B cell (primary cell): ENCODE results near the gene ACOX2. TPM values are rescaled to one million over a fixed set of nuclear protein-coding genes. Genes with fewer than 3 reads are reported as not detected.

ENCODE experiments used
- ATAC-seq: fragments of 200-7000 bp; cut with Tn5 transposase; one replicate; pipeline ENCODE4 v1.10.0; 2021; ENCODE audit warnings: low read depth, mild to moderate bottlenecking, moderate number of reproducible peaks, moderate library complexity
- CTCF ChIA-PET: fragments of 350-600 bp; sonication (Branson Sonifier 250); formaldehyde crosslinking; loops from one replicate; lab custom pipeline; 2021; ENCODE audit warnings: antibody characterized with exemption, inconsistent platforms; lab: Charles Lee
- POLR2A ChIA-PET: fragments of 350-600 bp; sonication (Branson Sonifier 250); formaldehyde crosslinking; loops from one replicate; lab custom pipeline; 2021; ENCODE audit warnings: antibody characterized with exemption; lab: Charles Lee
- DNase-seq: peaks from one replicate; pipeline ENCODE4 v3.0.0; 2013
- H2AFZ ChIP-seq: 2 replicates; pipeline ENCODE4 v1.6.1; 2012; ENCODE audit warnings: mild to moderate bottlenecking, low read depth, low read length; ENCODE audit not compliant: insufficient read depth, poor library complexity, severe bottlenecking
- H3K27ac ChIP-seq, 2 donors: 1 replicate in 1 of 2; 2 replicates in 1 of 2; pipeline ENCODE4 v1.5.1; 2012 to 2013; ENCODE audit warnings: low read length in 2 of 2, mild to moderate bottlenecking in 2 of 2, moderate library complexity in 1 of 2
- H3K27me3 ChIP-seq, 4 experiments: fragments of 200-600 bp in 1 of 4; sonication (generic) in 1 of 4; replicated peaks in 1 of 4; 1 replicate in 2 of 4; 2 replicates in 2 of 4; pipeline versions ENCODE4 v1.6.1 to v1.7.0; 2013 to 2016; ENCODE audit warnings: low read length in 3 of 4, mild to moderate bottlenecking in 2 of 4, mixed read lengths in 1 of 4, moderate library complexity in 1 of 4; ENCODE audit not compliant: insufficient read depth in 4 of 4, control insufficient read depth in 3 of 4; ENCODE audit errors: control extremely low read depth in 1 of 4
- H3K36me3 ChIP-seq, 2 experiments: replicated peaks in 1 of 2; 1 replicate in 1 of 2; 2 replicates in 1 of 2; pipeline versions ENCODE4 v1.6.1 to v1.7.1; 2013; ENCODE audit warnings: low read length in 1 of 2; ENCODE audit not compliant: insufficient read depth in 2 of 2, control insufficient read depth in 1 of 2; ENCODE audit errors: control extremely low read depth in 1 of 2, extremely low read depth in 1 of 2
- H3K4me1 ChIP-seq, 2 donors: fragments of 200-600 bp in 1 of 2; sonication (generic) in 1 of 2; 1 replicate in 1 of 2; 2 replicates in 1 of 2; pipeline versions ENCODE4 v1.5.1 to v1.6.1; 2013 to 2017; ENCODE audit warnings: low read length in 2 of 2; ENCODE audit not compliant: control insufficient read depth in 2 of 2, insufficient read depth in 2 of 2
- H3K4me2 ChIP-seq: replicated peaks from 2 replicates; pipeline ENCODE3; 2012; ENCODE audit warnings: mild to moderate bottlenecking, low read depth, low read length; ENCODE audit not compliant: poor library complexity, severe bottlenecking
- H3K4me3 ChIP-seq, 5 experiments: fragments of 200-600 bp in 1 of 5; sonication (generic) in 1 of 5; 1 replicate in 3 of 5; 2 replicates in 2 of 5; pipeline versions ENCODE4 v1.5.1 to v1.7.0; 2011 to 2016; ENCODE audit warnings: low read length in 4 of 5, mild to moderate bottlenecking in 4 of 5, low read depth in 2 of 5, control low read depth in 1 of 5, moderate library complexity in 1 of 5; ENCODE audit not compliant: insufficient read depth in 1 of 5; ENCODE audit errors: control extremely low read depth in 1 of 5, extremely low read depth in 1 of 5
- H3K79me2 ChIP-seq: fragments of 200-600 bp; sonication (generic); one replicate; pipeline ENCODE4 v1.6.0; 2016; ENCODE audit warnings: low read length; ENCODE audit not compliant: control insufficient read depth, insufficient read depth
- H3K9ac ChIP-seq: fragments of 200-600 bp; sonication (generic); 2 replicates; pipeline ENCODE4 v1.6.1; 2017; ENCODE audit warnings: mild to moderate bottlenecking, low read length, moderate library complexity
- H3K9me3 ChIP-seq, 3 donors: one replicate each; pipeline versions ENCODE4 v1.6.1 to v1.7.1; 2013; ENCODE audit warnings: low read length in 2 of 3; ENCODE audit not compliant: control insufficient read depth in 2 of 3, insufficient read depth in 1 of 3; ENCODE audit errors: control extremely low read depth in 1 of 3
- H4K20me1 ChIP-seq: 2 replicates; pipeline ENCODE4 v1.6.0; 2012; ENCODE audit warnings: mild to moderate bottlenecking, low read length; ENCODE audit not compliant: insufficient read depth, control insufficient read depth, poor library complexity, severe bottlenecking
- H3K27ac Mint-ChIP-seq: one replicate; pipeline ENCODE4 v1.8.0; 2021; ENCODE audit warnings: mixed read lengths
- H3K27me3 Mint-ChIP-seq: one replicate; pipeline ENCODE4 v1.8.0; 2021; ENCODE audit warnings: mixed read lengths
- H3K4me1 Mint-ChIP-seq: one replicate; pipeline ENCODE4 v1.8.0; 2021; ENCODE audit warnings: mixed read lengths
- H3K4me3 Mint-ChIP-seq: one replicate; pipeline ENCODE4 v1.8.0; 2021; ENCODE audit warnings: mixed read lengths
- H3K9me3 Mint-ChIP-seq: one replicate; pipeline ENCODE4 v1.8.0; 2022; ENCODE audit warnings: mixed read lengths; ENCODE audit not compliant: insufficient read depth
- CTCF ChIP-seq: fragments of 200-600 bp; IDR thresholded peaks from one replicate; pipeline ENCODE4 v1.8.0; 2022; ENCODE audit warnings: antibody characterized with exemption, mild to moderate bottlenecking
- EZH2 ChIP-seq: IDR thresholded peaks from 2 replicates; pipeline ENCODE4 v1.6.1; 2012; ENCODE audit warnings: borderline replicate concordance, low read depth, mild to moderate bottlenecking, moderate library complexity, low read length; ENCODE audit not compliant: insufficient read depth, poor library complexity, severe bottlenecking
- WGBS: methylation state at CpG from one replicate; pipeline ENCODE4 v1.1.5; 2013; ENCODE audit warnings: missing lambda C conversion rate; ENCODE audit not compliant: insufficient coverage; 5-methylcytosine and 5-hydroxymethylcytosine counted together
- intact Hi-C: fragments of 100-400 bp; cut with micrococcal nuclease; formaldehyde crosslinking; loops from one replicate; pipeline ENCODE4 v1.10.0; 2022
- polyA plus RNA-seq: library from polyadenylated mRNA; depleted of rRNA; stranded (reverse); fragments of >200 nt; gene quantifications from 2 replicates; pipeline ENCODE4 v1.2.3, GENCODE V29; 2012
- total RNA-seq, 2 donors: library from RNA; stranded (reverse); fragments of 120-200 nt in 1 of 2; gene quantifications; 1 replicate in 1 of 2; 2 replicates in 1 of 2; pipeline versions ENCODE4 v1.2.3 to v1.2.4, GENCODE V29; 2013 to 2022

Gene ACOX2
- total and polyA plus RNA-seq, 2 donors (not counting 1 experiment from before 2014, with no cell fraction given), result not detected

GRCh38 chr3:58539626-58540025 lies 2.6 kb upstream of the ACOX2 start:
- H3K27me3 Mint-ChIP-seq, result no peaks in the 10 kb centered on the region
- Histone ChIP-seq H3K9ac (no peak overlapping the region), H3K4me3 (no peak overlapping the region), H3K4me1 (no peaks in the 10 kb centered on the region), H3K4me2 (no peak overlapping the region), H3K27ac (no peak overlapping the region), H3K79me2 (no peaks in the 10 kb centered on the region), H4K20me1 (no peaks in the 10 kb centered on the region), H3K9me3 (no peaks in the 10 kb centered on the region), H2AFZ (no peak overlapping the region), H3K36me3 (no peaks in the 10 kb centered on the region), H3K27me3 (no peaks in the 10 kb centered on the region)
- intact Hi-C loops, result no loop called here
- TF ChIP-seq CTCF (no peak), EZH2 (no peak)
- 85% methylated on average over 9 of the region's 10 CpGs for WGBS
- no peaks in the 10 kb centered on the region for H3K4me1 Mint-ChIP-seq
- no peak for ATAC-seq
- H3K4me3 Mint-ChIP-seq, result no peak overlapping the region
- no peak for DNase-seq
- H3K27ac Mint-ChIP-seq, result no peak overlapping the region
- ChIA-PET CTCF (interaction anchor here (1.2 to 4.3 kb wide), 2 partner anchors 8 to 232 kb away, joined by 3 to 20 read pairs; partner anchors contain the start of genes HTD2 and RPP14), POLR2A (no interaction called here)
- H3K9me3 Mint-ChIP-seq, result no peaks in the 10 kb centered on the region

- WGBS, result 100% methylated on average over 1 of the region's 4 CpGs
- H3K4me1 Mint-ChIP-seq, result peaks cover 5% of the 10 kb centered on the region
- CTCF ChIA-PET, result interaction anchor here (0.8 to 4.3 kb wide), 5 partner anchors 8 to 230 kb away, joined by 3 to 20 read pairs (median 3); partner anchors contain the start of genes HTD2 and RPP14
- H2AFZ ChIP-seq, result no peak overlapping the region
- no peaks in the 10 kb centered on the region for H3K36me3 ChIP-seq
- H4K20me1 ChIP-seq, result no peaks in the 10 kb centered on the region
- no peak overlapping the region for H3K4me2 ChIP-seq
- H3K27me3 Mint-ChIP-seq, result no peaks in the 10 kb centered on the region
- no peak overlapping the region for H3K27ac ChIP-seq
- no peaks in the 10 kb centered on the region for H3K9me3 Mint-ChIP-seq
- no peak overlapping the region for H3K4me3 ChIP-seq
- H3K79me2 ChIP-seq, result no peaks in the 10 kb centered on the region
- ATAC-seq, result no peak
- DNase-seq, result no peak
- no peak overlapping the region for H3K9ac ChIP-seq
- H3K27me3 ChIP-seq, result no peaks in the 10 kb centered on the region
- POLR2A ChIA-PET, result no interaction called here
- H3K4me1 ChIP-seq, result peaks cover 4% of the 10 kb centered on the region in 2 donors
- no peak overlapping the region for H3K4me3 Mint-ChIP-seq
- no peak overlapping the region for H3K27ac Mint-ChIP-seq
- H3K9me3 ChIP-seq, result no peaks in the 10 kb centered on the region
- intact Hi-C loops, result no loop called here
- TF ChIP-seq EZH2 (no peak), CTCF (no peak)
Observed at GRCh38 chr3:58537412-58538301, 667 bp upstream of the ACOX2 start.
